Body of pancreas (tissue), 4 donors: Measurements from ENCODE around the gene RIPK1. TPM values are rescaled to one million over a fixed set of nuclear protein-coding genes. Genes with fewer than 3 reads are reported as not detected.
A peak's percentile ranks its signal among the peaks of the same experiment; 100 is the strongest.
"Not testable (repeated sequence)": the region's sequence is repeated elsewhere in the genome, so short reads cannot be mapped to it uniquely, and the experiment has no call there.

ENCODE experiments used
- ATAC-seq: fragments of 150-250 bp; one replicate; pipeline ENCODE4 v1.9.1; 2016
- DNase-seq, 4 donors: peaks; one replicate each; pipeline ENCODE4 v3.0.0-alpha.2; 2019
- H3K27ac ChIP-seq, 4 donors: fragments of 200-600 bp; sonication (generic); 1 replicate in 3 of 4; 2 replicates in 1 of 4; pipeline versions ENCODE4 v1.5.1 to v1.6.1; 2016 to 2019; ENCODE audit warnings: mild to moderate bottlenecking in 1 of 4, mixed read lengths in 1 of 4, moderate library complexity in 1 of 4
- H3K27me3 ChIP-seq, 2 donors: fragments of 200-600 bp; sonication (generic); one replicate each; pipeline ENCODE4 v1.6.0; 2016; ENCODE audit warnings: mild to moderate bottlenecking in 1 of 2
- H3K36me3 ChIP-seq, 2 donors: fragments of 200-600 bp; sonication (generic); replicated peaks in 1 of 2; 2 replicates each; pipeline ENCODE4 v1.5.1; 2016; ENCODE audit warnings: low read depth in 2 of 2; ENCODE audit not compliant: insufficient read depth in 1 of 2
- H3K4me1 ChIP-seq: fragments of 200-600 bp; sonication (generic); one replicate; pipeline ENCODE4 v1.6.0; 2016
- H3K4me3 ChIP-seq, 2 donors: fragments of 200-600 bp; sonication (generic); 1 replicate in 1 of 2; 2 replicates in 1 of 2; pipeline ENCODE4 v1.5.1; 2016 to 2019
- H3K9me3 ChIP-seq, 3 donors: fragments of 200-600 bp; sonication (generic); 1 replicate in 2 of 3; 2 replicates in 1 of 3; pipeline ENCODE4 v1.5.1; 2016
- POLR2A ChIP-seq, 3 donors: fragments of 450-650 bp; IDR thresholded peaks; one replicate each; pipeline ENCODE4 v1.6.1; 2016; ENCODE audit warnings: antibody characterized with exemption in 3 of 3, mild to moderate bottlenecking in 2 of 3
- WGBS, 2 donors: methylation state at CpG; one replicate each; pipeline ENCODE4 v1.1.5; 2017; 5-methylcytosine and 5-hydroxymethylcytosine counted together
- intact Hi-C: fragments of 100-400 bp; cut with DNase I; formaldehyde crosslinking; loops from one replicate; pipeline ENCODE4 v1.15.1; 2023
- total RNA-seq, 2 donors: library from RNA; depleted of rRNA; stranded (reverse); fragments of >200 nt; gene quantifications; one replicate each; pipeline ENCODE4 v1.1.0, GENCODE V29; 2016
- TF ChIP-seq, protein P1 (sequence below), 7 experiments: fragments of 450-650 bp in 4 of 7; fragments of 200-600 bp in 3 of 7; sonication (generic) in 3 of 7; IDR thresholded peaks; one replicate each; pipeline ENCODE4 v1.5.1; 2016 to 2019; ENCODE audit warnings: antibody characterized with exemption in 7 of 7

The RIPK1 gene
- total RNA-seq, 2 donors from 2014 or later = 11.4 to 14.2 TPM

DNA sequence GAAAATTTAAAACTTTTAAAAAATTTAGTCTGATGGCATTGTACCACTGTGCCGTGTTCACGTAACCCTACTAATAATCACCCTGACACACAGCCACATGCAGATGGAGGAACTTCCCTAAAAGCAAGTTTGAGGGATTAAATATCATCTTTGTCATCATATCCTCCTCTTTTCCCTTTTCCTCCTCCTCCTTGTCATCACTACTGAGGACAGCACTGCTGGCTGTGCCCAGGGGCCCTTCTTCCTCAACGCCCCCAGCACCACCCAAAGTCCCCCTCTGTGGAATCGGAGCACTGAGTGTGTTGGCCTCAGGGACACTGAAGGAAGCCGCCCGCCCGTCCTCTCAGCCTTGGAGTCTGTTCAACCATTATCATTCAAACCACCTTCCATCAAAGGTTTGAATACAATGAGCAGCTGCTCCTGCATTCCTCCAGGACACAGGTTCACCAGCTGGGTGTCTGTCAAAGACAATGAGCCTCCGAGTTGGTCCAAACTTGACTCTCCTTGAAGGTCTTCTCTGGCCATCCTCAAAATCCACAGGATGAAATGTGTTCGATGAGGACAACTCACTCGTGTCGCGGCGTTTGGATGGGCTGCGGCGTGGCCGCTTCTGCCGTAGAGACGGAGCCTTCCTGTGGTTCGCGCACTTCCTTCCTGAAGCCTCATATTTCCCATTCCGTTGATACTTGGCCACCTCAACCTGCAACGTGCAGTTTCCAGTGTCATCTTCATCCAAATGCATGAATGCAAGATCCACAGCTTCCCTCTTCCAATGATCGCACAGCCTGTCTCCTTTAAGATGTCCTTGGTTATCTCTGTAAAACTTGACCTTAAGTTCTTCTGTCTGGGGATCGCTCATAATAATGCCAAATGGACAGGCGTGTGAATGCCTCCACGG is 45.3 kb upstream of the RIPK1 start:
- TF ChIP-seq, protein P1, sequence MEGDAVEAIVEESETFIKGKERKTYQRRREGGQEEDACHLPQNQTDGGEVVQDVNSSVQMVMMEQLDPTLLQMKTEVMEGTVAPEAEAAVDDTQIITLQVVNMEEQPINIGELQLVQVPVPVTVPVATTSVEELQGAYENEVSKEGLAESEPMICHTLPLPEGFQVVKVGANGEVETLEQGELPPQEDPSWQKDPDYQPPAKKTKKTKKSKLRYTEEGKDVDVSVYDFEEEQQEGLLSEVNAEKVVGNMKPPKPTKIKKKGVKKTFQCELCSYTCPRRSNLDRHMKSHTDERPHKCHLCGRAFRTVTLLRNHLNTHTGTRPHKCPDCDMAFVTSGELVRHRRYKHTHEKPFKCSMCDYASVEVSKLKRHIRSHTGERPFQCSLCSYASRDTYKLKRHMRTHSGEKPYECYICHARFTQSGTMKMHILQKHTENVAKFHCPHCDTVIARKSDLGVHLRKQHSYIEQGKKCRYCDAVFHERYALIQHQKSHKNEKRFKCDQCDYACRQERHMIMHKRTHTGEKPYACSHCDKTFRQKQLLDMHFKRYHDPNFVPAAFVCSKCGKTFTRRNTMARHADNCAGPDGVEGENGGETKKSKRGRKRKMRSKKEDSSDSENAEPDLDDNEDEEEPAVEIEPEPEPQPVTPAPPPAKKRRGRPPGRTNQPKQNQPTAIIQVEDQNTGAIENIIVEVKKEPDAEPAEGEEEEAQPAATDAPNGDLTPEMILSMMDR (IDR thresholded peaks at IDR 0.05) = no peak
- TF ChIP-seq POLR2A (IDR thresholded peaks at IDR 0.05) = no peak
- H3K9me3 ChIP-seq = no peaks in the 10 kb centered on the region
- no peak for DNase-seq
- peak overlapping the region; percentile 22 to 34 for H3K4me3 ChIP-seq
- H3K27me3 ChIP-seq = no peaks in the 10 kb centered on the region
- ATAC-seq = no peak
- peak overlapping the region in 3 of 4 donors; percentile 62 to 82 (median 69) for H3K27ac ChIP-seq
- WGBS, 2 donors = 32 to 81% methylated on average over 26 of the region's 26 CpGs
- intact Hi-C loops = no loop called here
- no peaks in the 10 kb centered on the region for H3K4me1 ChIP-seq
- H3K36me3 ChIP-seq = peaks cover 0 to 3% of the 10 kb centered on the region in 2 donors

DNA sequence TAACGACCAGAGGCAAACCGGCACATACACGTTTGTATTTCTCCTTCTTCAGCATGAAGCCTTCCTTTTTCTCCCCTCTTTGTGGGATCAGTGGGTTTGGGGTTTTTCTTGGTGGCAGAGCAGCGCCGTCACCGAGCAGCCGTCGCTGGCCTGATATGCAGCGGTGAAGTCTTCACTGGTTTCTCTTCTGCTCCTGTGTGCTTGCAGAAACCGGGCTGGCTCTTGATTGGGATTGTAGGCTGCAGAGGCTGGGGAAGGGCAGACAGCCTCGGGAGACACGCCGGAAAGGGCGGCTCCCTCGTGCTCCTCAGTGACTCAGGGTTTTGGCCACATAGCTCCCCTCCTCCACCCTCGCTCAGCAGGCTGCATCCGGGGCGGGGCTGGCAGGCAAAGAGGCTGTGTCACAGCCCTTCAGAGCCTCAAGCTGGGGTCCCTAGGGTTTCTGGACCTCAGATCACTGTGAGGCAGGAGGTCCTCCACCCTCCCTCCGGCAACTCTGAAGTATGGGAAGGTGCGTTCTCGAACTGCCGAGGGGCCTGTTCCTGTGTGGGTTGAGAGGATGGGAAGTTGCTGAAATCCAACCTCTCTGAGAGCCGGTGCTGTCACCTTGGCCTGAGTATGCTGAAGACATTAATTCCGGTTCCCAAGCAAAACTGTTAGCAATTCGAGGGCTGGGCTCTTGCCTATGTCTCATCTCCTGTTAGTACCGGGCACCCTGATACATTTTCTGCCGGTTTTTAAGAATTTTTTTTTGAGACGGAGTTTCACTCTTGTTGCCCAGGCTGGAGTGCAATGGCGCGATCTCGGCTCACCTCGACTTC is 44.4 kb upstream of the RIPK1 start:
- Histone ChIP-seq H3K9me3 (no peaks in the 10 kb centered on the region), H3K4me1 (no peaks in the 10 kb centered on the region), H3K27me3 (no peaks in the 10 kb centered on the region), H3K4me3 (peak overlapping the region; percentile 22 to 34), H3K36me3 (peaks cover 0 to 3% of the 10 kb centered on the region in 2 donors), H3K27ac (peak overlapping the region; percentile 42 to 82 (median 66))
- intact Hi-C loops = no loop called here
- DNase-seq (peak; percentile 63 to 90 (median 79)), ATAC-seq (peak; percentile 85)
- TF ChIP-seq, protein P1 (IDR thresholded peaks at IDR 0.05) = no peak
- peak in 2 of 3 donors; percentile 43 to 62 for TF ChIP-seq POLR2A (IDR thresholded peaks at IDR 0.05)
- 43 to 46% methylated on average over 24 to 32 of the region's 32 CpGs for WGBS, 2 donors

DNA sequence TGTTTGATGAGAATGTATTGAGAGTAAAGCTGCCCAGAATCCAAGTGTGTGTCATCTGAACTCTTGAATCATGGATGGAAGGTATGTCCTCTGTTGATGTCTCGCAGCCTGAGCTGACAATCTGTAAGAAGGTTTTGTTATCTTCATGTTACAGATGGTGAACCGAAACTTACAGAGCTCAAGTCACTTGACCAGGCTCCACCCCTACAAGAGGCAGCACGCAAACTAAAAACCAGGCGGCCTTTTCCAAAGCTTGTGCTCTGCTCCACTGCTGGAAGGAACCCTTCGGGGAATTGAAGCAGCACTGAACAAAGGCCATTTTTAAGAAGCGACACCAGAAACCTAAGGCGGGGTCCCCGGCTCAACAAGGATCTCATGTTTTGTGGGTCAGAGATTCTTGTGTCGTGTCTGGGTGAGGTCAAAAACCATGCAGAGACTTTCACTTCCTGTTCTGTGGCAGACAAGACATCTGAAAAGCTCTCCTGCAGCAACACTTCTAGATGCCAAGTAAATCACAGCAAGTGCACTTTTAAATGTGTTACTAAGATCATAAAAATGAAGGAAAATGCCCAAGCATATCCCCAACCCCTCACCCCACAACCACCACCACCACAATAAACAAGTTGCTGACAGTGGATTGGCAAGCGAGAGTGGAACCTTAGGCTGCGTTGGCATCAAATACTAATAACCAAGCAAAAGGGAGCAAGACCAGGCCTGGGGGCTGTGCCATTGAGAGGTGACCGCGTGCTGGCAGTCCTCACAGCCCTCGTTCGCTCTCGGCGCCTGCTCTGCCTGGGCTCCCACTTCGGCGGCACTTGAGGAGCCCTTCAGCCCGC is 41.3 kb upstream of the RIPK1 start:
- intact Hi-C loops = no loop called here
- Histone ChIP-seq H3K27ac (peak overlapping the region in 1 of 4 donors; percentile 18), H3K27me3 (no peaks in the 10 kb centered on the region), H3K4me1 (no peaks in the 10 kb centered on the region), H3K9me3 (no peaks in the 10 kb centered on the region), H3K36me3 (no peaks in the 10 kb centered on the region), H3K4me3 (no peak overlapping the region)
- WGBS, 2 donors = 88 to 94% methylated on average over 9 to 20 of the region's 20 CpGs
- DNase-seq (peak in 1 of 4 donors; percentile 46), ATAC-seq (no peak)
- no peak for TF ChIP-seq POLR2A (IDR thresholded peaks at IDR 0.05)
- TF ChIP-seq, protein P1 (IDR thresholded peaks at IDR 0.05) = no peak

DNA sequence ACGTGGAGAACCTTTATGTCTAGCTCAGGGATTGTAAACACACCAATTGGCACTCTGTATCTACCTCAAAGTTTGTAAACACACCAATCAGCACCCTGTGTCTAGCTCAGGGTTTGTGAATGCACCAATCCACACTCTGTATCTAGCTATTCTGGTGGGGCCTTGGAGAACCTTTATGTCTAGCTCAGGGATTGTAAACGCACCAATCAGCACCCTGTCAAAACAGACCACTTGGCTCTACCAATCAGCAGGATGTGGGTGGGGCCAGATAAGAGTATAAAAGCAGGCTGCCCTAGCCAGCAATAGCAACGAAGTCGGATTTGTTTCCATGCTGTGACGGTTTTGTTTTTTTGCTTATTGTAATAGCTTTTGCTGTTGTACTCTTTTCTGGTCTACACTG is 40.1 kb upstream of the RIPK1 start:
- DNase-seq, H3K4me1 ChIP-seq, H3K27ac ChIP-seq, H3K36me3 ChIP-seq, H3K9me3 ChIP-seq, intact Hi-C loops, H3K27me3 ChIP-seq, H3K4me3 ChIP-seq, ATAC-seq: not testable (repeated sequence)
- WGBS, 2 donors = 67 to 71% methylated on average over 4 to 5 of the region's 5 CpGs
